HG03439 (cell line): ENCODE measurements around the gene TUBA1A.
"Not testable (repeated sequence)": the region's sequence is repeated elsewhere in the genome, so short reads cannot be mapped to it uniquely, and the experiment has no call there.

ENCODE experiments used
- ATAC-seq: cut with Tn5 transposase; IDR thresholded peaks from one replicate; pipeline ENCODE4 v1.9.1; 2021; ENCODE audit warnings: mild to moderate bottlenecking, moderate library complexity; ENCODE audit not compliant: unreplicated experiment

TUBA1A gene

DNA sequence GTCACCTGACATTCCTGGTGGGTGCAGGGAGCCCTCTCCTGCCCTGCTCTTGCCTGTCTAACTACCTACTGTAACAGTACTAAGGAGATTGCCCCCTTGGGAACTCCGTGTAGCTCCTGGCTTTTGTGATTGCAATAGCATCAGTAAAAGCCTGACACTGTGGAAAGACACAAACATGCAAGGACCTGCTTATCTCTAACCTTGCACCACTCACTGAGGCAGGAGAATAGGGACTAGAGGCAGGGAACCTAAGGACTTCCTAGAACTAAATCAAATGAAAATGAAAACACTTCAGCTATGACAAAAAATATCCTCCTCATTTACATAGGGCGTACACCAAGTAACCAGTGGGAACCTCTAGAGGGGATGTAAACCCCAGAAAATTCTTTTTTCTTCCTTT lies 28.5 kb downstream of the TUBA1A start:
- ATAC-seq: no peak

DNA sequence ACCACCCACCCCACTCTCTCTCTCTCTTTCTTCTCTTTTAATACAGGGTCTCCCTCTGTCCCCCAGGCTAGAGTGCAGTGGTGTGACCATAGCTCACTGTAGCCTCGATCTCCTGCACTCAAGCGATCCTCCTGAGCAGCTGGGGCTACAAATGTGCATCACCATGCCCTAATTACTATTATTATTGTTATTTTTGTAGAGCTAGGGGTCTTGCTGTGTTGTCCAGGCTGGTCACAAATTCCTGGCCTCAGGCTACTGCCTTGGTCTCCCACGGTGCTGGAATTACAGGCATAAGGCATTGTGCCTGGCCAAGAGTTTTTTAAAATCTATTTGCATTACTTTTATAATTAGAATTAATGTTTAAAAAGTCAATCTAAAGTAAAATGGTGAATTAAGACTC lies 34.7 kb downstream of the TUBA1A start:
- no peak for ATAC-seq

DNA sequence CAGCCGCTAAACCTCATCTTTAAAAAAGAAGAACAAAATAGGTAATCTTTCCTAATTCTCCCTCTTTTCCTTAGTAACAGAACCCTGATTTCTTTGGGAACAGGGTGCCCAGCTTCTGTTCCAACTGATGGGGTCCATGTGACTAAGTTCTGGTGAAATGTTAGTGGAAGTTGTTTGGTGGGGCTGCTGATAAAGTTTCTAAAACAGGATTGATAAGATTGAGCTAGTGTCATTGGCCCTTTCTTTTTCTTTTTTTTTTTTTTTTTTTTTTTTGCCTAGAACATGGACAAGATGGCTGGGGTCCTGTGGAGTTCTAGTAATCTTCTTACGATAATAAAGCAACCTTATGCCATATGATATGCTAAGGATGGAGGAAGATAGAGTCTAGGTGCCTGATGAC lies 41.5 kb downstream of the TUBA1A start:
- ATAC-seq: no peak

DNA sequence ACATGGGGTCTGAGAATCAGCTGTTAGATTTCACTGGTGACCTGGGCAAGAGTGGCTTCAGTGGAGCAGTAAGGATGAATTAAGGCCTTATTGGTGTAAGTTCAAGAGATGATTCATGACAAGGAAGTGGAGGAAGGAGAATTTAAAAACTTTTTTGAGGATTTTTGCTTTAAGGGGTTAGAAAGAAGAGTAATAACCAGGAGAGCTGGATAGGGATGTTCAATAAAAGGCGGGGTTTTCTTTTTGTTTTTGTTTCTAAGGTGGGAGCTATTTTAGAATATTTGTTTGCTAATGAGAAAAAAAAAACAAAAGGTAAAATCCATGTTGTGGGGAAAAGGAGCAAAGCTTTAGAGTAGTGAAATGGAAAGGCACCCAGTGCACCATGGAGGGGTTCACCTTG lies 42.5 kb downstream of the TUBA1A start:
- ATAC-seq: no peak

- ATAC-seq: no peak
Observed at GRCh38 chr12:49144384-49144783, 44.5 kb downstream of the TUBA1A start.

DNA sequence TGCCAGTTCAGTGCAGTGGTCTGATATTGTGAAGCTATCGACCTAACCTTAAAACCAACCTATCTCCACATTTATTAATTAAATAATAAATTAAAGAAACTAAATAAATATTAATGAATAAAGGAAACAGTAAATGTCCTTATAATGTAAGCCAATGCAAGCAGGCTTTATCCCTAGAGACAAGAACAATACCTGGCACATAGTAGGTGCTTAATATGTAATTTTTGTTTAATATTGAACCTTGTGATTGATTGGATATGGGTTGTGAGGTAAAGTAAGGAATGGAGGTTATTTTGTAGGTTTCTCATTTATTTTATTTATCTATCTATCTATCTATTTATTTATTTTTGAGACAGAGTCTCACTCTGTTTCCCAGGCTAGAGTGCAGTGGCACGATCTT lies 49.9 kb downstream of the TUBA1A start:
- no peak for ATAC-seq

DNA sequence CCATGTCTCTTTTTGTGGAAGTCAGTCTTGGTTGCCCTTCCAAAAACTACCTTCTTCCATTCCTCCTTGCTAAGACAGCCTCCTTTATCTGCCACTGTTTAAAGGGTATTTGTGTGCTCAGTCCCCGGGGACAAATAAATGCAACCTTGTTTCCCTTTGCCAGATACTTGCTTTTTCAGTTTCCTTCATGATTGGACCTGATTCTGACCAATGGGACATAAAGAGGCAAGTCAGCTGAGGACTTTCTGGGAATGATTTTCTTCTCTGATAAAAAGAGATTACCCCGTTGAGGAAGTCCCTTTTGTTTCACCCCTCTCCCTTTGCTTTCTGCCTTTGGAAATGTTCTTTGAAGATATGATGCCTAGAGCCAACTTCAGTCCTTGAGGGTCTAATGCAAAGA lies 50.3 kb downstream of the TUBA1A start:
- ATAC-seq: no peak

- ATAC-seq: no peak
Observed at GRCh38 chr12:49137476-49137875, 51.4 kb downstream of the TUBA1A start.

- not testable (repeated sequence) for ATAC-seq
Observed at GRCh38 chr12:49136997-49137396, 51.9 kb downstream of the TUBA1A start.
